GM23338 (cell line): ENCODE measurements around the gene ACOX3. TPM values are rescaled to one million over a fixed set of nuclear protein-coding genes. Genes with fewer than 3 reads are reported as not detected.

Experiments
- ATAC-seq: fragments of 200-7000 bp; cut with Tn5 transposase; 3 replicates; pipeline ENCODE4 v1.9.1; 2020
- DNase-seq: peaks from one replicate; pipeline ENCODE4 v3.0.0-alpha.2; 2015; ENCODE audit warnings: low spot score
- H2AFZ ChIP-seq: fragments of 200-600 bp; sonication (generic); 2 replicates; pipeline ENCODE4 v1.8.0; 2016; ENCODE audit warnings: antibody characterized with exemption, mild to moderate bottlenecking, moderate library complexity
- H3F3A ChIP-seq: fragments of 200-600 bp; sonication (generic); replicated peaks from 2 replicates; pipeline ENCODE4 v1.8.0; 2017; ENCODE audit warnings: antibody characterized with exemption, mixed run types, low read depth
- H3K27ac ChIP-seq: fragments of 200-600 bp; sonication (generic); 2 replicates; pipeline ENCODE4 v1.6.1; 2016; ENCODE audit warnings: low read depth
- H3K27me3 ChIP-seq: fragments of 200-600 bp; sonication (generic); 2 replicates; pipeline ENCODE4 v1.8.0; 2016; ENCODE audit warnings: mild to moderate bottlenecking, mixed run types, moderate library complexity; ENCODE audit not compliant: insufficient read depth
- H3K36me3 ChIP-seq: fragments of 200-600 bp; sonication (generic); 2 replicates; pipeline ENCODE4 v1.8.0; 2016; ENCODE audit warnings: mild to moderate bottlenecking; ENCODE audit not compliant: insufficient read depth
- H3K4me1 ChIP-seq: fragments of 200-600 bp; sonication (generic); 2 replicates; pipeline ENCODE4 v1.8.0; 2016; ENCODE audit warnings: mild to moderate bottlenecking, moderate library complexity; ENCODE audit not compliant: insufficient read depth
- H3K4me2 ChIP-seq: fragments of 200-600 bp; sonication (generic); 2 replicates; pipeline ENCODE4 v1.7.1; 2017; ENCODE audit warnings: mixed run types
- H3K4me3 ChIP-seq: fragments of 200-600 bp; sonication (generic); 2 replicates; pipeline ENCODE4 v1.6.1; 2016; ENCODE audit warnings: mixed run types
- H3K79me2 ChIP-seq: fragments of 200-600 bp; sonication (generic); replicated peaks from 2 replicates; pipeline ENCODE4 v1.8.0; 2017; ENCODE audit warnings: mild to moderate bottlenecking; ENCODE audit not compliant: insufficient read depth
- H3K9me2 ChIP-seq: fragments of 200-600 bp; sonication (generic); 2 replicates; pipeline ENCODE4 v1.8.0; 2017; ENCODE audit not compliant: insufficient read depth
- H4K20me1 ChIP-seq: fragments of 200-600 bp; sonication (generic); replicated peaks from 2 replicates; pipeline ENCODE4 v1.8.0; 2017; ENCODE audit warnings: mild to moderate bottlenecking; ENCODE audit not compliant: insufficient read depth
- H3K27ac Mint-ChIP-seq: 2 replicates; pipeline ENCODE4 v1.8.0; 2020; ENCODE audit warnings: inconsistent platforms, mild to moderate bottlenecking, moderate library complexity, mixed read lengths
- H3K27me3 Mint-ChIP-seq: 3 replicates; pipeline ENCODE4 v1.8.0; 2022; ENCODE audit warnings: low read depth, mild to moderate bottlenecking, moderate library complexity, mixed read lengths, inconsistent platforms; ENCODE audit not compliant: insufficient read depth, poor library complexity
- H3K36me3 Mint-ChIP-seq: 3 replicates; pipeline ENCODE4 v1.8.0; 2021; ENCODE audit warnings: low read depth, mild to moderate bottlenecking, inconsistent platforms, moderate library complexity, mixed read lengths
- H3K4me1 Mint-ChIP-seq: 3 replicates; pipeline ENCODE4 v1.8.0; 2020; ENCODE audit warnings: mild to moderate bottlenecking, inconsistent platforms, mixed read lengths
- H3K4me3 Mint-ChIP-seq: 3 replicates; pipeline ENCODE4 v1.8.0; 2021; ENCODE audit warnings: moderate library complexity, mild to moderate bottlenecking, inconsistent platforms, mixed read lengths
- H3K9me3 Mint-ChIP-seq: 3 replicates; pipeline ENCODE4 v1.8.0; 2020; ENCODE audit warnings: moderate library complexity, mild to moderate bottlenecking, inconsistent platforms, mixed read lengths
- CREB1 ChIP-seq: fragments of 250-450 bp; sonication (Bioruptor Pico); IDR thresholded peaks from 2 replicates; pipeline ENCODE4 v1.5.0; 2020; ENCODE audit warnings: low read depth, mild to moderate bottlenecking, moderate library complexity
- CTCF ChIP-seq, 2 experiments: fragments of 200-600 bp in 1 of 2; sonication (generic) in 1 of 2; conservative IDR thresholded peaks; 2 replicates each; pipeline versions ENCODE4 v1.5.1 to v1.6.1; 2016 to 2017; ENCODE audit warnings: antibody characterized with exemption in 2 of 2, low read depth in 2 of 2, mild to moderate bottlenecking in 2 of 2, moderate library complexity in 1 of 2
- EZH2 ChIP-seq: fragments of 200-600 bp; sonication (generic); IDR thresholded peaks from one replicate; pipeline ENCODE4 v1.8.0; 2017; ENCODE audit warnings: antibody characterized with exemption, mild to moderate bottlenecking, low read depth; ENCODE audit not compliant: unreplicated experiment
- EZH2phosphoT487 ChIP-seq: fragments of 200-600 bp; sonication (generic); IDR thresholded peaks from one replicate; pipeline ENCODE4 v1.8.1; 2018; ENCODE audit warnings: antibody characterized with exemption; ENCODE audit not compliant: unreplicated experiment
- JUNB ChIP-seq: IDR thresholded peaks from one replicate; pipeline ENCODE4 v1.6.1; 2016; ENCODE audit warnings: antibody characterized with exemption; ENCODE audit not compliant: unreplicated experiment
- NANOG ChIP-seq: IDR thresholded peaks from 2 replicates; pipeline ENCODE4 v1.6.1; 2016; ENCODE audit warnings: antibody characterized with exemption, borderline replicate concordance
- POLR2AphosphoS5 ChIP-seq: IDR thresholded peaks from 2 replicates; pipeline ENCODE4 v1.6.1; 2016; ENCODE audit warnings: antibody characterized with exemption, low read depth
- REST ChIP-seq: IDR thresholded peaks from one replicate; pipeline ENCODE4 v1.6.1; 2018; ENCODE audit warnings: antibody characterized with exemption; ENCODE audit not compliant: unreplicated experiment
- STAT1 ChIP-seq: IDR thresholded peaks from one replicate; pipeline ENCODE4 v1.6.1; 2016; ENCODE audit warnings: antibody characterized with exemption; ENCODE audit not compliant: unreplicated experiment
- ZNF114 ChIP-seq: fragments of 250-450 bp; sonication (Bioruptor Pico); IDR thresholded peaks from 2 replicates; pipeline ENCODE4 v1.5.0; 2020; ENCODE audit warnings: mild to moderate bottlenecking, moderate library complexity
- ZNF331 ChIP-seq: fragments of 250-450 bp; sonication (Bioruptor Pico); IDR thresholded peaks from 2 replicates; pipeline ENCODE4 v1.5.0; 2020; ENCODE audit warnings: low read depth, mild to moderate bottlenecking, moderate library complexity
- ZNF462 ChIP-seq: fragments of 250-450 bp; sonication (Bioruptor Pico); IDR thresholded peaks from 2 replicates; pipeline ENCODE4 v1.5.0; 2020; ENCODE audit warnings: mild to moderate bottlenecking, moderate library complexity
- polyA plus RNA-seq: library from polyadenylated mRNA; unstranded; fragments of >200 nt; fragmentation: Nextera tagmentation; extraction: Ambion mirVana; gene quantifications from 2 replicates; pipeline ENCODE4 v1.2.1, GENCODE V29; 2016
- total RNA-seq: library from RNA; depleted of rRNA; stranded (reverse); fragments of >200 nt; shearing (Covaris generic); gene quantifications from 2 replicates; pipeline ENCODE4 v1.2.3, GENCODE V29; 2014
- TF ChIP-seq, protein P1 (sequence below): IDR thresholded peaks from 2 replicates; pipeline ENCODE4 v1.6.1; 2016; ENCODE audit warnings: antibody characterized with exemption

Gene ACOX3
- total and polyA plus RNA-seq, 2 experiments from 2014 or later: 6.4 to 17.2 TPM

- H3K36me3 Mint-ChIP-seq: peaks cover 5% of the 10 kb centered on the region; the same call in 1 of the 3 replicates
- H3K79me2 ChIP-seq: peaks cover 51% of the 10 kb centered on the region
- no peaks in the 10 kb centered on the region for H3K9me2 ChIP-seq
- H3K27ac ChIP-seq: peak overlapping the region; percentile 85
- peak overlapping the region; percentile 98 for H3K27ac Mint-ChIP-seq
- no peaks in the 10 kb centered on the region for H3K36me3 ChIP-seq
- no peak for ATAC-seq
- peaks cover 17% of the 10 kb centered on the region for H4K20me1 ChIP-seq
- peak; percentile 14 for DNase-seq
- 0 out of 2 replicates have a peak overlapping the region, but pooled peaks have one; percentile 15 for H2AFZ ChIP-seq
- no peak for TF ChIP-seq EZH2
- TF ChIP-seq STAT1: no peak
- TF ChIP-seq, protein P1, sequence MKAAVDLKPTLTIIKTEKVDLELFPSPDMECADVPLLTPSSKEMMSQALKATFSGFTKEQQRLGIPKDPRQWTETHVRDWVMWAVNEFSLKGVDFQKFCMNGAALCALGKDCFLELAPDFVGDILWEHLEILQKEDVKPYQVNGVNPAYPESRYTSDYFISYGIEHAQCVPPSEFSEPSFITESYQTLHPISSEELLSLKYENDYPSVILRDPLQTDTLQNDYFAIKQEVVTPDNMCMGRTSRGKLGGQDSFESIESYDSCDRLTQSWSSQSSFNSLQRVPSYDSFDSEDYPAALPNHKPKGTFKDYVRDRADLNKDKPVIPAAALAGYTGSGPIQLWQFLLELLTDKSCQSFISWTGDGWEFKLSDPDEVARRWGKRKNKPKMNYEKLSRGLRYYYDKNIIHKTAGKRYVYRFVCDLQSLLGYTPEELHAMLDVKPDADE: no peak
- TF ChIP-seq REST: no peak
- no peak for TF ChIP-seq EZH2phosphoT487
- TF ChIP-seq JUNB: no peak
- no peak for TF ChIP-seq NANOG
- no peak for TF ChIP-seq ZNF462 (CRISPR knock-in tag)
- no peak for TF ChIP-seq CTCF (conservative IDR thresholded peaks at IDR 0.05; ENCODE audit: low read depth in 2 of 2)
- no peak for TF ChIP-seq CREB1 (CRISPR knock-in tag)
- TF ChIP-seq ZNF114 (CRISPR knock-in tag): no peak
- TF ChIP-seq ZNF331 (CRISPR knock-in tag): no peak
- TF ChIP-seq POLR2AphosphoS5: no peak
- peaks cover 33% of the 10 kb centered on the region for H3K4me1 ChIP-seq
- peak overlapping the region; percentile 98 for H3K4me2 ChIP-seq
- peak overlapping the region; percentile 84 for H3K4me3 Mint-ChIP-seq
- H3K9me3 Mint-ChIP-seq: peaks cover 15% of the 10 kb centered on the region
- H3K4me3 ChIP-seq: peak overlapping the region; percentile 58
- no peaks in the 10 kb centered on the region for H3F3A ChIP-seq
- H3K27me3 ChIP-seq: no peaks in the 10 kb centered on the region
- peaks cover 51% of the 10 kb centered on the region for H3K4me1 Mint-ChIP-seq
- peaks cover 11% of the 10 kb centered on the region for H3K27me3 Mint-ChIP-seq
These were observed 520 bp downstream of the ACOX3 start for GRCh38 chr4:8439914-8440491.
